T follicular helper cell (primary cell): ENCODE results near the gene TPSD1.
"Not testable (repeated sequence)": the region's sequence is repeated elsewhere in the genome, so short reads cannot be mapped to it uniquely, and the experiment has no call there.

Experiments used
- DNase-seq: peaks from one replicate; pipeline ENCODE4 v3.0.0-alpha.2; 2020; ENCODE audit warnings: low read depth

TPSD1 gene

GRCh38 chr16:1262846-1263221 is 7.0 kb downstream of the TPSD1 start:
- DNase-seq = no peak

- no peak for DNase-seq
Observed at GRCh38 chr16:1263591-1264344, 7.9 kb downstream of the TPSD1 start.

GRCh38 chr16:1264345-1265089 is 8.6 kb downstream of the TPSD1 start:
- DNase-seq = no peak

- DNase-seq = no peak
Observed at GRCh38 chr16:1265090-1265630, 9.3 kb downstream of the TPSD1 start.

- DNase-seq = no peak
Observed at GRCh38 chr16:1265826-1266225, 10.0 kb downstream of the TPSD1 start.

GRCh38 chr16:1269418-1269817 is 13.5 kb downstream of the TPSD1 start:
- DNase-seq = not testable (repeated sequence)

GRCh38 chr16:1271380-1271723 is 15.5 kb downstream of the TPSD1 start:
- no peak for DNase-seq

GRCh38 chr16:1271724-1272413 is 16.0 kb downstream of the TPSD1 start:
- DNase-seq = not testable (repeated sequence)

GRCh38 chr16:1272453-1273198 is 16.8 kb downstream of the TPSD1 start:
- DNase-seq = no peak

GRCh38 chr16:1273816-1274215 is 17.9 kb downstream of the TPSD1 start:
- no peak for DNase-seq

GRCh38 chr16:1274767-1275166 is 18.9 kb downstream of the TPSD1 start:
- DNase-seq = no peak

- DNase-seq = no peak
Observed at GRCh38 chr16:1275791-1276579, 20.1 kb downstream of the TPSD1 start.

GRCh38 chr16:1276580-1276878 is 20.7 kb downstream of the TPSD1 start:
- no peak for DNase-seq

- DNase-seq = no peak
Observed at GRCh38 chr16:1277151-1277598, 21.3 kb downstream of the TPSD1 start.

GRCh38 chr16:1277617-1278282 is 21.9 kb downstream of the TPSD1 start:
- DNase-seq = no peak

GRCh38 chr16:1278477-1278876 is 22.6 kb downstream of the TPSD1 start:
- DNase-seq = no peak

GRCh38 chr16:1279081-1279944 is 23.4 kb downstream of the TPSD1 start:
- DNase-seq = no peak

GRCh38 chr16:1279945-1280589 is 24.2 kb downstream of the TPSD1 start:
- no peak for DNase-seq

GRCh38 chr16:1280783-1281182 is 24.9 kb downstream of the TPSD1 start:
- DNase-seq = no peak
